Activated CD4-positive, CD25-positive, alpha-beta regulatory T cell (primary cell): ENCODE measurements around the gene SIM1.

ENCODE experiments used
- DNase-seq, 4 experiments: peaks; one replicate each; lab custom pipeline; 2025; lab: John Stamatoyannopoulos, UW

Gene SIM1

DNA sequence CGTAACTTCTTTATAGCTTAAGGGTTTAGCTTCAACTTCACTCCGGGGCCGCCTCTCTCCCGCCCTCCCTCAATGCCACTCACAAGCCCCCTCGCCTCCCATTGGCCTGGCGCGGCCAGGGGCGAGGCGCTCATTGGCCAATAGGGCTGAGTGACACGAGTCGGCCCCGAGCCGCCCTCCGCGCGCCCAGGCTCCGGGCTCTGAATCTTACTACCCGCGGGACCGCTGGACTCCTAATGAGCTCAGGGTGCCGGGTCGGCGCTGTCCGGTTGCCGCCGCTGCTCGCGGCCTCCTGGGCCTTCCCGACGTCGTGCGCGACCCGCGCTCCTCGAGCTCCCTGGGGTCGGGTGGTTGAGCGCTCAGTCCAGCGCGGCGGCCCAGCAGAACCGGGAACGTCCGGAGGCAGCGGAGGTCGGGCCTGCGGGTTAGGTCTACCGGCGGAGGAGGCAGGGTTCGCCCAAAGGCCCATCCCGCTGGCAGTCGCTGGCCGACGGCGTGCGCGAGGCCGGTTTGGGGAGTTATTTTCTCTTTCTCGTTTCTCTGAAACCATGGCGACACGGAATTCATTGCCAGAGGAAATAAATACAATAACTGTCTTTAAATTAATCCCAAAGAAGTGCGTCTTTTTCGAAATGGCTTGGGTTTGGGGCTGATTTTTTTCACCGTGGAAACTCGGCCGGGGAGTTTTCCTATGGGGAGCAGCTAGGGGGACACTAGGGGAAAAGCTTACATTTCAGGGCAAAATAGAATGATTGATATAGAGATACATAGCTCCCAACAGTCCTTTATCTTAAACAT lies at the start of gene SIM1:
TSS of gene SIM1 (minus strand) at position 19 of the 798 bp plus-strand sequence. CDS start 1,453 bp downstream, outside the sequence.
- no peak for DNase-seq

- no peak for DNase-seq
Measured at GRCh38 chr6:100512203-100512862, 47.6 kb upstream of the SIM1 start.

DNA sequence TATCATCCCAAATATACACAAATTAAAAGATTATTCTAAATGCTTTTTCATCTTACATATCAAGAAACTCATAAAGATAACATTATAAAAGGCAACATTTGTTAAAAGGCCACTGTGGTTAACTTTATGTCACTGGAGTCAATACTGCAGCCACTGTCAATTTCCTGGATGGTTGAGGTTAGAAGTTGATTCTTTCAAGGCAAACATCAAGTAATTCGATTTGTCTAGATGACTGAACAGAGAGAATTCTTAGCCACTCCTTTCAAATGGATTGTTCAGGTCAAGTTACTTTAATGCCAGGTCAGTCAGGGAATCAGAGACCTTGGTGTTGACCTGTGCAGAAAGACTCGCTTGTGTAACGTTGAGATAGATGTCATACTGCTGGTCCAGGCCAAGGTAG lies 44.4 kb upstream of the SIM1 start:
- DNase-seq, result no peak

DNA sequence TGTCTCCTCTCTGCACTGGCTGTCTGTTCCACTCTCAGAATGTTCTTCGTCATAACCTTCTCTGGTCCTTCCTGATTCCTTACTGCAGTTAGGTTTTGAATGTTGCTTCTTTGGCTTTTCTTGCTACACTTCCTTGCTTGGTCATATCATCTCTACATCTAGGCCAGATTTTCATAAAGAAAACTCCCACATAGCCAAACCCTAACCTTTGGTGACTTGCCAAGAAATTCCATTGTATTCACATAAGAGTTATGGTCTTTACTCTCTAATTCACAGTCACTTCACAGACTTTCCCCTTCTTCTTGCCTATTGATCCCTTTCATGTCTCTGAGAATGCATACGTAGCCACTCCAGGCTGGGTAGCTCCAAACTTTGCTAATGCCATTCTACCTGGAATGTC lies 41.9 kb upstream of the SIM1 start:
- no peak for DNase-seq

- DNase-seq, result no peak
Measured at GRCh38 chr6:100504786-100505737, 40.3 kb upstream of the SIM1 start.

- DNase-seq, result no peak
Measured at GRCh38 chr6:100503043-100503705, 38.5 kb upstream of the SIM1 start.

DNA sequence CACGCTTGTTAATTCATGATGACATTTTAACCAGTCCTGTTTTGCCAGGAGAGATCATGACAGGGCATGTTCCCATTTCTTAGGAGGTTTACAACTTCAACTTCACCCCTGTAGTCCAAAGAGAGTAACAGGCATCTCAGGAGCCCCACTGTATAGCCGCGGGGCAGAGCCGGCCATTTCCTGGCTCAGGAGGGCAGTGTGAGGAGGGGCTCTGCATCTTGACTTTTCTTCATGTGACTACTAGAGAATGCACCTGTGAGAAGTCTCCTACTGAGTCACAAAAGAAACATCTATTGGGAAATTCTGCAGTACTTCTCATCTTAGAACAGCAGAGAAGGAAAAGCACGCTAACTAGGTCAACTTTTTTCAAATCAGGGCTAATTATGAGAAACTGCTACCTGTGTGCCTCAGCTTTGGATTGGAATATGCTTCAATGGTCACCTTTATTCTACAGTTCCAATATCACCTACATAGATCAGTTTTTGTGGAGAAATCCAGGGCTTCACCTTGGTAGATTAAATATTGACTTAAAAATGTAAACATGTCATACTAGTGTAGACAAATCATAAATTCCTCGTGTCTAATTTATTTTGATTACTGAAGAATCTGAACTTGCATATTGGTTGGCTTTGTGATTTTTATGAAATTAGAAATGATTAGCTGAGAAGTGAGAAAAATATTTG lies 28.6 kb upstream of the SIM1 start:
- DNase-seq, result no peak

- DNase-seq, result no peak
Measured at GRCh38 chr6:100491952-100492670, 27.4 kb upstream of the SIM1 start.

- DNase-seq, result no peak
Measured at GRCh38 chr6:100490065-100490464, 25.3 kb upstream of the SIM1 start.

DNA sequence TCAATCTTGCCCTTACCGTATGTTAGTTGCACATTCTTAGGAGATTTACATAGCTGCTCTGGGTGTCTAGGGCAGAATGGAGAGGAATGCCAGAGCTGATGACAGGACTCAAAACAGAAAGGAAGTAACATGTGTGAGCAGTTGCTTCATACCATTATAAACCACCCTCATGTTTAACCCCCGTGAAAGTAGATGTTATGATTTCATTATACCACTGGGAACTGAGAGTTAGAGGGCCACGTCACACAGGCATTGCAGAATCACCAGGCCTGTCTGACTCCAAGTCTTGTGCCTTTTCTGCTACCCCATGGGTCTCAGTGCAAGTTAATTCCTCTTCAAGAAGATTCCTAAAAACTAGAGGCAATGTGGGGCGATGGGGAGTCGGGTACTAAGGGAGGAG lies 23.5 kb upstream of the SIM1 start:
- no peak for DNase-seq

DNA sequence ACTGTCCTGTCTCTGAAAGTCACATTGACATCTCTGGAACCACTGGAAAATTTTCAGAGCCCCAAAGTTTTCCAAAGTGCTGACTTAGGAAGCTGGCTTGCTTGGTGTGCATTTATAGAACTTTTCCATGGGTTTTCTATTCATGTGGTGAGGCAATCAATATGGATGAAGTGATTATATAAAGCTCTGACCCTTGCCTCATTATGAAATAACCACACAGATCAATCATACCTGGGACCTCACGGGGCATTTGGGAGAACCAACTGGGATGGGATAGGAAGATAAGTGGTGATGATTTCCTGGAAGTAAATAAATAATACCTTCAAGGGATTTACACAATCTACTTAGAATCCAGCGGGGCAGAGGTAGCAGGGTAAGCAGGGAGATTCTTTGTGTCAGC lies 22.9 kb upstream of the SIM1 start:
- no peak for DNase-seq

- DNase-seq, result no peak
Measured at GRCh38 chr6:100485268-100485667, 20.5 kb upstream of the SIM1 start.

GRCh38 chr6:100484474-100484873 lies 19.8 kb upstream of the SIM1 start:
- DNase-seq, result no peak

DNA sequence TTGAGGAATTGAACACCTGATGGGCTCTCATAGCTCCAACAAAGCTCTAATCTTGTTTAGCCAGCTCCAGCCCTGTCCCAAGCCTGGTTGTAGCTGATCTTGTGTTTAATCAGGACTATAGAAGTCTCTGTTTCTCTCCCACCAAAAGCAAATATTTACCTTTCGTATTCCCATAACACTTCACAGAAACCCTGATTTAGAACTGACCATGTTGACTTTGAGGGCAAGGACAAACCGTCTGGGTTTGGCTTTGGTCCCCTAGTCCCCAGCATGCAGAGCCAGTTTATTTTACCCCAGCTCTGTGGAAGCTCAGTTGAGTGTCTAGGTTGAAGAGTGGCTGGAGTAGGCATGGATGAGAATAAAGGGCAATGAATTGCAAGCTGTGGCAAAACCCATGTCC lies 18.0 kb upstream of the SIM1 start:
- DNase-seq, result no peak

GRCh38 chr6:100479179-100480035 lies 14.7 kb upstream of the SIM1 start:
- DNase-seq, result no peak

DNA sequence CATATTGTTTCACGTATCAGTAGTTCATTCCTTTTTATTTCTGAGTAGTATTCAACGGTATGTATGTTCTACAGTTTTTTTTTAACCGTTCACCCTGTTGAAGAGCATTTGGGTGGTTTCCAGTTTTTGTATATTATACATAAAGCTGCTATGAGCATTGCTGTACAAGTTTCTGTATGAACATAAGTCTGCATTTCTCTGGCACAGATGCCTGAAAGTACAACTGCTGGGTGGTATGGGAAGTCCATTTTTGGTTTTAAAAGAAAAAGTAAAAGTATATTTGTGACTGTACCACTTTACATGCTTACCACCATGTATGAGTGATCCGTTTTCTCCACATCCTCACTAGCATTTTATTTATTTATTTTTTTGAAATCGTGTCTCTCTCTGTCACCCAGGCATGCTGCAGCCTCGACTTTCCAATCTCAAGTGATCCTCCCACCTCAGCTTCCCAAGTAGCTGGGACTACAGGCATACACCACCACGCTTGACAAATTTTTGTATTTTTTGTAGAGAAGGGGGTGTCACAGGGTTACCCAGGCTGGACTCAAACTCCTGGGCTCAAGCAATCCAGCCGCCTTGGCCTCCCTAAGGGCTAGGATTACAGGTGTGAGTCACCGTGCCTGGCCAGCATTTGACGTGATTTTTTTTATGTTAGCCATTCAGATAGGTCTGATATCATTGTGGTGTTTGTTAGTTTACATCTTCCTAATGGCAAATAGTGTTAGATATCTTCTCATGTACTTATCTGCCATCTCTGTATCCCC lies 11.0 kb upstream of the SIM1 start:
- no peak for DNase-seq

GRCh38 chr6:100473182-100473581 lies 8.5 kb upstream of the SIM1 start:
- no peak for DNase-seq

DNA sequence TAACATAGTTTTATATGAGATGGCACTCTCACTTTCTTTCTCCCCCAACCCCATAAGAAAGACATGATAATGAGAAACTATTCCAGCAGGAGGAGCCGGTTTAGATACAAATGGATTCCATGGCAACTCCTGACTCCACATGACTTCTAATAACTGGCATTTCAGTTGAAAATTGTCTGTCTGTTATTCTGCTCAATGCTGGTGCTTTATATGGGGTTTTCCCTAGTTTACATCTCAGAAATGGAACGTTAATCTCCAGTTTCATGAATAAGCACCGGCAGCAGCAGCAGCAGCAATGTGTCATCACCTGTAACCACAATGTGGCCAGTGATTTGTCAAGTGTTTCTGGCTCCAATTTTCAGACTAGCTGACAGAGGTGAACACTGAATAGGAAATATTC lies 8.0 kb upstream of the SIM1 start:
- DNase-seq, result no peak
